K562 (cell line): ENCODE measurements around the gene ANKZF1. TPM values are rescaled to one million over a fixed set of nuclear protein-coding genes. Genes with fewer than 3 reads are reported as not detected.

Source experiments
- CBX8 ChIP-seq: fragments of 200-600 bp; sonication (generic); IDR thresholded peaks from 2 replicates; pipeline ENCODE4 v1.6.1; 2012; ENCODE audit warnings: borderline replicate concordance, mixed run types, low read depth, mild to moderate bottlenecking, moderate library complexity, mixed read lengths, low read length, control low read depth, inconsistent platforms; ENCODE audit not compliant: poor library complexity, severe bottlenecking; ENCODE audit errors: extremely low read depth
- HIVEP1 ChIP-seq: fragments of 250-450 bp; sonication (Bioruptor Pico); IDR thresholded peaks from 2 replicates; pipeline ENCODE4 v1.4.0; 2020; ENCODE audit warnings: mild to moderate bottlenecking
- IFI16 ChIP-seq: fragments of 250-450 bp; sonication (Bioruptor Pico); IDR thresholded peaks from 2 replicates; pipeline ENCODE4 v2.1.2; 2022; ENCODE audit warnings: mild to moderate bottlenecking, inconsistent platforms
- MIER1 ChIP-seq: fragments of 450-650 bp; IDR thresholded peaks from 2 replicates; pipeline ENCODE4 v1.6.1; 2016; ENCODE audit warnings: antibody characterized with exemption, mild to moderate bottlenecking, low read depth
- NR4A1 ChIP-seq, 2 experiments: fragments of 250-450 bp in 1 of 2; fragments of 450-650 bp in 1 of 2; sonication (Bioruptor Pico) in 1 of 2; IDR thresholded peaks; 2 replicates each; pipeline versions ENCODE4 v1.4.0 to v1.6.1; 2016 to 2020; ENCODE audit warnings: mild to moderate bottlenecking in 2 of 2, missing compliant biosample characterization in 1 of 2, missing genetic modification characterization in 1 of 2, moderate library complexity in 1 of 2
- POLR2AphosphoS5 ChIP-seq: IDR thresholded peaks from 2 replicates; pipeline ENCODE4 v1.6.1; 2011; ENCODE audit warnings: mild to moderate bottlenecking, low read depth, low read length, moderate library complexity; ENCODE audit not compliant: control insufficient read depth, insufficient read depth
- RFX7 ChIP-seq: fragments of 250-450 bp; sonication (Bioruptor Pico); IDR thresholded peaks from 2 replicates; pipeline ENCODE4 v1.5.1; 2021; ENCODE audit warnings: mild to moderate bottlenecking
- TAF9B ChIP-seq: fragments of 450-650 bp; IDR thresholded peaks from 2 replicates; pipeline ENCODE4 v1.6.1; 2018; ENCODE audit warnings: mild to moderate bottlenecking; ENCODE audit not compliant: partially characterized antibody
- ZKSCAN8 ChIP-seq: fragments of 200-800 bp; sonication (Bioruptor generic); IDR thresholded peaks from 2 replicates; pipeline ENCODE4 v1.6.1; 2016; ENCODE audit warnings: missing genetic modification characterization, missing compliant biosample characterization
- ZNF282 ChIP-seq: sonication (generic); formaldehyde crosslinking; IDR thresholded peaks from 2 replicates; pipeline ENCODE4 v1.8.1; 2023; ENCODE audit warnings: missing genetic modification reagents
- ZNF717 ChIP-seq: fragments of 250-450 bp; sonication (Bioruptor Pico); IDR thresholded peaks from 2 replicates; pipeline ENCODE4 v1.5.0; 2021
- polyA plus RNA-seq, 8 experiments: library from polyadenylated mRNA; depleted of rRNA in 4 of 8; stranded (reverse) in 5 of 8; unstranded in 3 of 8; fragments of >200 nt; fragmentation: Nextera tagmentation in 2 of 8; fragmentation: Illumina TruSeq in 1 of 8; extraction: Ambion mirVana in 2 of 8; extraction: Trizol in 1 of 8; gene quantifications; 2 replicates each; pipeline versions ENCODE4 v1.2.1 to v1.2.3, GENCODE V29; 2011 to 2014; ENCODE audit warnings: inconsistent platforms in 1 of 8, missing spikeins in 1 of 8
- total RNA-seq, 7 experiments: library from RNA; depleted of rRNA in 6 of 7; stranded (reverse); fragments of >200 nt in 6 of 7; fragmentation: Illumina TruSeq in 2 of 7; extraction: Trizol in 2 of 7; gene quantifications; 2 replicates each; pipeline versions ENCODE4 v1.2.1 to v1.2.3, GENCODE V29; 2011 to 2021; ENCODE audit warnings: low replicate concordance in 1 of 7
- TF ChIP-seq, protein P1 (sequence below), 2 experiments: fragments of 450-650 bp in 1 of 2; sonication (generic) in 1 of 2; formaldehyde crosslinking in 1 of 2; IDR thresholded peaks; 2 replicates each; pipeline versions ENCODE4 v1.7.1 to v1.9.0; 2016 to 2022; ENCODE audit warnings: inconsistent platforms in 1 of 2, mild to moderate bottlenecking in 1 of 2, missing genetic modification reagents in 1 of 2
- TF ChIP-seq, protein P2 (sequence below): fragments of 250-450 bp; sonication (Bioruptor Pico); IDR thresholded peaks from 2 replicates; pipeline ENCODE4 v1.4.0; 2020; ENCODE audit warnings: mild to moderate bottlenecking, moderate library complexity

Gene ANKZF1
- total and polyA plus RNA-seq, 9 of the 15 experiments (the other 6 are each of a cell fraction or from before 2014, with no cell fraction given) = 3.1 to 60.6 (median 31.0) TPM

DNA sequence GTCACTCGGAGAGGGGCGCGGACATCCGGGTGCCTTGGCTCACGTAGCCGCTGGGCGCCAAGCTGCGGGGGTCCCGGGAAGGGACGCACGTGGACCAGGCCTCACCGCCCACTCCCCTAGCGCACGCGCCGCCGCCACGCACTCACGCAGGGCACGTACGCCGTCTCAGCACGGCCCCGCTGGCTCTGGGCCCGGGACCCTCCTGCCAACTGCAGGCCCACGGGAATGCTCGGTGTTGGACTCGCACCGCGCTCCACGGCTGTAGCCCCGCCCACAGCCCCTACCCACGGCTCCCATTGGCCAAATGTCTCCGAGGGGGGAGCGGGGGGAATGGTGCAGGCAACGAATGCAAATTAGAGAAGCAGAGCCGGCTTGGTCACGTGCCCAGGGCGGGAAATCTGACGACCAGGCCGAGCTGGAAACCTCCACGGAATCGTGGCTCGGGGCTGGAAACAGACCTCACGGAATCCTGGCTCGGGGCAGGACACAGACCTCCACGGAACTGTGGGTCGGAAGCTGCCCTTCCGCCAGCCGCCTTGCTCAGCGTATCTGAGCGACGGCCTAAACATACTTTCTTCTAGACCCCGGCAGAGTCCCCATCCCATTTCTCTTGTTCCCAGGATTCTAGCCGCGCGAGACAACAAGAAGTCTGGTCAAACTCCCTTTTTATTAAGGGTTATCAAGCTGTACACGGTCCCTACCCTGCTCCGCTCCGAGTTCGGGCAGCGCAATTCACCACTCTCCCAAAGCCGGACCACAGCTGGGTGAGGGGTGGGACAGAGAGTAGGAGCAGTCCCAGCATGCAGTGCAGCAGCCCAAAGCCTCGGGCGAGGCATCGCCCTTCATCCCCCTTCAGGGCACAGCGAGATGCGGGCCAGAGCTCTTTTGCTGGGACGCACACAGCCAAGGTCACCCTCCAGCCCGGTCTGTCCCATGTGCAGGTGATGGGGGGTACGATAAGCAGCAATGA is 10.6 kb upstream of the ANKZF1 start, which contains the start of gene ABCB6 (continued):
- TF ChIP-seq, protein P1, sequence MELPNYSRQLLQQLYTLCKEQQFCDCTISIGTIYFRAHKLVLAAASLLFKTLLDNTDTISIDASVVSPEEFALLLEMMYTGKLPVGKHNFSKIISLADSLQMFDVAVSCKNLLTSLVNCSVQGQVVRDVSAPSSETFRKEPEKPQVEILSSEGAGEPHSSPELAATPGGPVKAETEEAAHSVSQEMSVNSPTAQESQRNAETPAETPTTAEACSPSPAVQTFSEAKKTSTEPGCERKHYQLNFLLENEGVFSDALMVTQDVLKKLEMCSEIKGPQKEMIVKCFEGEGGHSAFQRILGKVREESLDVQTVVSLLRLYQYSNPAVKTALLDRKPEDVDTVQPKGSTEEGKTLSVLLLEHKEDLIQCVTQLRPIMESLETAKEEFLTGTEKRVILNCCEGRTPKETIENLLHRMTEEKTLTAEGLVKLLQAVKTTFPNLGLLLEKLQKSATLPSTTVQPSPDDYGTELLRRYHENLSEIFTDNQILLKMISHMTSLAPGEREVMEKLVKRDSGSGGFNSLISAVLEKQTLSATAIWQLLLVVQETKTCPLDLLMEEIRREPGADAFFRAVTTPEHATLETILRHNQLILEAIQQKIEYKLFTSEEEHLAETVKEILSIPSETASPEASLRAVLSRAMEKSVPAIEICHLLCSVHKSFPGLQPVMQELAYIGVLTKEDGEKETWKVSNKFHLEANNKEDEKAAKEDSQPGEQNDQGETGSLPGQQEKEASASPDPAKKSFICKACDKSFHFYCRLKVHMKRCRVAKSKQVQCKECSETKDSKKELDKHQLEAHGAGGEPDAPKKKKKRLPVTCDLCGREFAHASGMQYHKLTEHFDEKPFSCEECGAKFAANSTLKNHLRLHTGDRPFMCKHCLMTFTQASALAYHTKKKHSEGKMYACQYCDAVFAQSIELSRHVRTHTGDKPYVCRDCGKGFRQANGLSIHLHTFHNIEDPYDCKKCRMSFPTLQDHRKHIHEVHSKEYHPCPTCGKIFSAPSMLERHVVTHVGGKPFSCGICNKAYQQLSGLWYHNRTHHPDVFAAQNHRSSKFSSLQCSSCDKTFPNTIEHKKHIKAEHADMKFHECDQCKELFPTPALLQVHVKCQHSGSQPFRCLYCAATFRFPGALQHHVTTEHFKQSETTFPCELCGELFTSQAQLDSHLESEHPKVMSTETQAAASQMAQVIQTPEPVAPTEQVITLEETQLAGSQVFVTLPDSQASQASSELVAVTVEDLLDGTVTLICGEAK (IDR thresholded peaks at IDR 0.05) = no peak
- TF ChIP-seq, protein P1 (CRISPR knock-in tag; IDR thresholded peaks at IDR 0.05) = no peak
- no peak for TF ChIP-seq ZKSCAN8
- TF ChIP-seq MIER1 = no peak
- TF ChIP-seq RFX7 (CRISPR knock-in tag) = no peak
- TF ChIP-seq, protein P2, sequence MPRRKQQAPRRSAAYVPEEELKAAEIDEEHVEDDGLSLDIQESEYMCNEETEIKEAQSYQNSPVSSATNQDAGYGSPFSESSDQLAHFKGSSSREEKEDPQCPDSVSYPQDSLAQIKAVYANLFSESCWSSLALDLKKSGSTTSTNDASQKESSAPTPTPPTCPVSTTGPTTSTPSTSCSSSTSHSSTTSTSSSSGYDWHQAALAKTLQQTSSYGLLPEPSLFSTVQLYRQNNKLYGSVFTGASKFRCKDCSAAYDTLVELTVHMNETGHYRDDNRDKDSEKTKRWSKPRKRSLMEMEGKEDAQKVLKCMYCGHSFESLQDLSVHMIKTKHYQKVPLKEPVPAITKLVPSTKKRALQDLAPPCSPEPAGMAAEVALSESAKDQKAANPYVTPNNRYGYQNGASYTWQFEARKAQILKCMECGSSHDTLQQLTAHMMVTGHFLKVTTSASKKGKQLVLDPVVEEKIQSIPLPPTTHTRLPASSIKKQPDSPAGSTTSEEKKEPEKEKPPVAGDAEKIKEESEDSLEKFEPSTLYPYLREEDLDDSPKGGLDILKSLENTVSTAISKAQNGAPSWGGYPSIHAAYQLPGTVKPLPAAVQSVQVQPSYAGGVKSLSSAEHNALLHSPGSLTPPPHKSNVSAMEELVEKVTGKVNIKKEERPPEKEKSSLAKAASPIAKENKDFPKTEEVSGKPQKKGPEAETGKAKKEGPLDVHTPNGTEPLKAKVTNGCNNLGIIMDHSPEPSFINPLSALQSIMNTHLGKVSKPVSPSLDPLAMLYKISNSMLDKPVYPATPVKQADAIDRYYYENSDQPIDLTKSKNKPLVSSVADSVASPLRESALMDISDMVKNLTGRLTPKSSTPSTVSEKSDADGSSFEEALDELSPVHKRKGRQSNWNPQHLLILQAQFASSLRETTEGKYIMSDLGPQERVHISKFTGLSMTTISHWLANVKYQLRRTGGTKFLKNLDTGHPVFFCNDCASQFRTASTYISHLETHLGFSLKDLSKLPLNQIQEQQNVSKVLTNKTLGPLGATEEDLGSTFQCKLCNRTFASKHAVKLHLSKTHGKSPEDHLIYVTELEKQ (CRISPR knock-in tag) = no peak
- peak; percentile 61; the same call in 1 of the 2 replicates for TF ChIP-seq ZNF717
- TF ChIP-seq TAF9B = peak; percentile 33
- TF ChIP-seq POLR2AphosphoS5 = peak; percentile 73; the same call in 1 of the 2 replicates
- TF ChIP-seq HIVEP1 = no peak
- TF ChIP-seq IFI16 (CRISPR knock-in tag) = no peak
- TF ChIP-seq CBX8 = no peak
- no peak for TF ChIP-seq NR4A1 (CRISPR knock-in tag; IDR thresholded peaks at IDR 0.05)
- no peak for TF ChIP-seq NR4A1 (tag; IDR thresholded peaks at IDR 0.05)
- no peak for TF ChIP-seq ZNF282 (CRISPR knock-in tag)
